IPS-NIHi7 (cell line): ENCODE measurements around the gene SLC27A2.

ENCODE experiments used
- DNase-seq: peaks from one replicate; pipeline ENCODE4 v3.0.0; 2012; ENCODE audit warnings: mixed read lengths; ENCODE audit errors: extremely low spot score

The SLC27A2 gene

GRCh38 chr15:50275908-50276307, 93.9 kb downstream of the SLC27A2 start:
- no peak for DNase-seq

GRCh38 chr15:50277370-50277769, 95.4 kb downstream of the SLC27A2 start:
- no peak for DNase-seq

GRCh38 chr15:50278496-50278895, 96.5 kb downstream of the SLC27A2 start:
- DNase-seq = no peak

GRCh38 chr15:50280271-50280670, 98.3 kb downstream of the SLC27A2 start:
- no peak for DNase-seq

- no peak for DNase-seq
These were observed 99.4 kb downstream of the SLC27A2 start for GRCh38 chr15:50281427-50281826.
